ENCODE data around the gene SETBP1. TPM values are rescaled to one million over a fixed set of nuclear protein-coding genes. Genes with fewer than 3 reads are reported as not detected.

SETBP1 gene
- total and polyA plus RNA-seq, 4 donors = 23.1 to 39.8 (median 27.8) TPM

GRCh38 chr18:44903327-44903726 is 222.6 kb downstream of the SETBP1 start:
- no CpG with 5 or more reads among the region's 2 CpGs for WGBS (ENCODE audit: insufficient coverage)
- H3K36me3 ChIP-seq (ENCODE audit: control insufficient read depth, insufficient read depth, low read length) = no peaks in the 10 kb centered on the region
- no peaks in the 10 kb centered on the region for H3K27me3 ChIP-seq (ENCODE audit: control insufficient read depth, insufficient read depth, low read length)
- no peak overlapping the region for H3K4me3 ChIP-seq (ENCODE audit: low read depth, low read length)
- no peaks in the 10 kb centered on the region for H3K4me1 ChIP-seq (ENCODE audit: control insufficient read depth, insufficient read depth, low read length)
- no peak for DNase-seq (ENCODE audit: low read depth in 4 of 6, low spot score in 6 of 6)
- H3K27ac ChIP-seq (ENCODE audit: low read depth, low read length) = no peak overlapping the region
- no peaks in the 10 kb centered on the region for H3K9me3 ChIP-seq (ENCODE audit: control insufficient read depth, insufficient read depth, low read length)

GRCh38 chr18:44904768-44905167 is 224.1 kb downstream of the SETBP1 start:
- no CpG with 5 or more reads among the region's 2 CpGs for WGBS (ENCODE audit: insufficient coverage)
- H3K4me1 ChIP-seq (ENCODE audit: control insufficient read depth, insufficient read depth, low read length) = no peaks in the 10 kb centered on the region
- DNase-seq (ENCODE audit: low read depth in 4 of 6, low spot score in 6 of 6) = no peak

GRCh38 chr18:44909191-44909719 is 228.6 kb downstream of the SETBP1 start:
- no peaks in the 10 kb centered on the region for H3K9me3 ChIP-seq (ENCODE audit: control insufficient read depth, insufficient read depth, low read length)
- no peaks in the 10 kb centered on the region for H3K27me3 ChIP-seq (ENCODE audit: control insufficient read depth, insufficient read depth, low read length)
- H3K27ac ChIP-seq (ENCODE audit: low read depth, low read length) = no peak overlapping the region
- peak in 2 of 6 donors; percentile 41 to 43 for DNase-seq (ENCODE audit: low read depth in 4 of 6, low spot score in 6 of 6)
- no peaks in the 10 kb centered on the region for H3K36me3 ChIP-seq (ENCODE audit: control insufficient read depth, insufficient read depth, low read length)
- no peak overlapping the region for H3K4me3 ChIP-seq (ENCODE audit: low read depth, low read length)
- no peaks in the 10 kb centered on the region for H3K4me1 ChIP-seq (ENCODE audit: control insufficient read depth, insufficient read depth, low read length)
- 57% methylated on average over 5 of the region's 5 CpGs for WGBS (ENCODE audit: insufficient coverage)

More at GRCh38 chr18:44904768-44905167, 224.1 kb downstream of the SETBP1 start:
- H3K27me3 ChIP-seq (ENCODE audit: control insufficient read depth, insufficient read depth, low read length) = no peaks in the 10 kb centered on the region
- no peaks in the 10 kb centered on the region for H3K9me3 ChIP-seq (ENCODE audit: control insufficient read depth, insufficient read depth, low read length)
- no peak overlapping the region for H3K27ac ChIP-seq (ENCODE audit: low read depth, low read length)
- H3K4me3 ChIP-seq (ENCODE audit: low read depth, low read length) = no peak overlapping the region
- no peaks in the 10 kb centered on the region for H3K36me3 ChIP-seq (ENCODE audit: control insufficient read depth, insufficient read depth, low read length)

GRCh38 chr18:44911260-44911659 is 230.6 kb downstream of the SETBP1 start:
- Histone ChIP-seq H3K9me3 (ENCODE audit: control insufficient read depth, insufficient read depth, low read length) (no peaks in the 10 kb centered on the region), H3K27me3 (ENCODE audit: control insufficient read depth, insufficient read depth, low read length) (no peaks in the 10 kb centered on the region), H3K27ac (ENCODE audit: low read depth, low read length) (no peak overlapping the region), H3K36me3 (ENCODE audit: control insufficient read depth, insufficient read depth, low read length) (no peaks in the 10 kb centered on the region), H3K4me1 (ENCODE audit: control insufficient read depth, insufficient read depth, low read length) (no peaks in the 10 kb centered on the region), H3K4me3 (ENCODE audit: low read depth, low read length) (no peak overlapping the region)
- WGBS (ENCODE audit: insufficient coverage) = 100% methylated on average over 4 of the region's 4 CpGs
- DNase-seq (ENCODE audit: low read depth in 4 of 6, low spot score in 6 of 6) = no peak

GRCh38 chr18:44911773-44912172 is 231.1 kb downstream of the SETBP1 start:
- Histone ChIP-seq H3K4me1 (ENCODE audit: control insufficient read depth, insufficient read depth, low read length) (peaks cover 2% of the 10 kb centered on the region), H3K27me3 (ENCODE audit: control insufficient read depth, insufficient read depth, low read length) (no peaks in the 10 kb centered on the region), H3K9me3 (ENCODE audit: control insufficient read depth, insufficient read depth, low read length) (no peaks in the 10 kb centered on the region), H3K27ac (ENCODE audit: low read depth, low read length) (no peak overlapping the region), H3K36me3 (ENCODE audit: control insufficient read depth, insufficient read depth, low read length) (no peaks in the 10 kb centered on the region), H3K4me3 (ENCODE audit: low read depth, low read length) (no peak overlapping the region)
- no CpG with 5 or more reads among the region's 3 CpGs for WGBS (ENCODE audit: insufficient coverage)
- no peak for DNase-seq (ENCODE audit: low read depth in 4 of 6, low spot score in 6 of 6)

GRCh38 chr18:44912740-44913478 is 232.2 kb downstream of the SETBP1 start:
- Histone ChIP-seq H3K4me3 (ENCODE audit: low read depth, low read length) (no peak overlapping the region), H3K4me1 (ENCODE audit: control insufficient read depth, insufficient read depth, low read length) (peaks cover 9% of the 10 kb centered on the region), H3K36me3 (ENCODE audit: control insufficient read depth, insufficient read depth, low read length) (no peaks in the 10 kb centered on the region), H3K9me3 (ENCODE audit: control insufficient read depth, insufficient read depth, low read length) (no peaks in the 10 kb centered on the region), H3K27me3 (ENCODE audit: control insufficient read depth, insufficient read depth, low read length) (no peaks in the 10 kb centered on the region), H3K27ac (ENCODE audit: low read depth, low read length) (no peak overlapping the region)
- WGBS (ENCODE audit: insufficient coverage) = 97% methylated on average over 5 of the region's 6 CpGs
- no peak for DNase-seq (ENCODE audit: low read depth in 4 of 6, low spot score in 6 of 6)

- no peak for DNase-seq (ENCODE audit: low read depth in 4 of 6, low spot score in 6 of 6)
- no peaks in the 10 kb centered on the region for H3K9me3 ChIP-seq (ENCODE audit: control insufficient read depth, insufficient read depth, low read length)
- peaks cover 9% of the 10 kb centered on the region for H3K4me1 ChIP-seq (ENCODE audit: control insufficient read depth, insufficient read depth, low read length)
- WGBS (ENCODE audit: insufficient coverage) = 93% methylated on average over 3 of the region's 5 CpGs
- no peak overlapping the region for H3K4me3 ChIP-seq (ENCODE audit: low read depth, low read length)
- H3K36me3 ChIP-seq (ENCODE audit: control insufficient read depth, insufficient read depth, low read length) = no peaks in the 10 kb centered on the region
- no peak overlapping the region for H3K27ac ChIP-seq (ENCODE audit: low read depth, low read length)
- H3K27me3 ChIP-seq (ENCODE audit: control insufficient read depth, insufficient read depth, low read length) = no peaks in the 10 kb centered on the region
Observed at GRCh38 chr18:44914028-44914427, 233.3 kb downstream of the SETBP1 start.

- Histone ChIP-seq H3K27me3 (ENCODE audit: control insufficient read depth, insufficient read depth, low read length) (no peaks in the 10 kb centered on the region), H3K4me1 (ENCODE audit: control insufficient read depth, insufficient read depth, low read length) (peaks cover 9% of the 10 kb centered on the region), H3K4me3 (ENCODE audit: low read depth, low read length) (no peak overlapping the region), H3K36me3 (ENCODE audit: control insufficient read depth, insufficient read depth, low read length) (no peaks in the 10 kb centered on the region), H3K9me3 (ENCODE audit: control insufficient read depth, insufficient read depth, low read length) (no peaks in the 10 kb centered on the region), H3K27ac (ENCODE audit: low read depth, low read length) (no peak overlapping the region)
- WGBS (ENCODE audit: insufficient coverage) = 100% methylated on average over 1 of the region's 2 CpGs
- DNase-seq (ENCODE audit: low read depth in 4 of 6, low spot score in 6 of 6) = no peak
Observed at GRCh38 chr18:44915213-44915612, 234.5 kb downstream of the SETBP1 start.

- Histone ChIP-seq H3K4me3 (ENCODE audit: low read depth, low read length) (no peak overlapping the region), H3K27me3 (ENCODE audit: control insufficient read depth, insufficient read depth, low read length) (no peaks in the 10 kb centered on the region), H3K36me3 (ENCODE audit: control insufficient read depth, insufficient read depth, low read length) (no peaks in the 10 kb centered on the region), H3K9me3 (ENCODE audit: control insufficient read depth, insufficient read depth, low read length) (no peaks in the 10 kb centered on the region), H3K27ac (ENCODE audit: low read depth, low read length) (no peak overlapping the region), H3K4me1 (ENCODE audit: control insufficient read depth, insufficient read depth, low read length) (peaks cover 9% of the 10 kb centered on the region)
- DNase-seq (ENCODE audit: low read depth in 4 of 6, low spot score in 6 of 6) = no peak
- 100% methylated on average over 1 of the region's 2 CpGs for WGBS (ENCODE audit: insufficient coverage)
Observed at GRCh38 chr18:44915661-44916060, 235.0 kb downstream of the SETBP1 start.

Measured in spinal cord (tissue), 10 donors.